Anterior cingulate cortex (tissue), 58 donors: Measurements from ENCODE around the gene KLK2.
"Not testable (repeated sequence)": the region's sequence is repeated elsewhere in the genome, so short reads cannot be mapped to it uniquely, and the experiment has no call there.

ENCODE experiments used
- DNase-seq, 58 donors: peaks; one replicate each; lab custom pipeline; 2025; lab: John Stamatoyannopoulos, UW

The KLK2 gene

DNA sequence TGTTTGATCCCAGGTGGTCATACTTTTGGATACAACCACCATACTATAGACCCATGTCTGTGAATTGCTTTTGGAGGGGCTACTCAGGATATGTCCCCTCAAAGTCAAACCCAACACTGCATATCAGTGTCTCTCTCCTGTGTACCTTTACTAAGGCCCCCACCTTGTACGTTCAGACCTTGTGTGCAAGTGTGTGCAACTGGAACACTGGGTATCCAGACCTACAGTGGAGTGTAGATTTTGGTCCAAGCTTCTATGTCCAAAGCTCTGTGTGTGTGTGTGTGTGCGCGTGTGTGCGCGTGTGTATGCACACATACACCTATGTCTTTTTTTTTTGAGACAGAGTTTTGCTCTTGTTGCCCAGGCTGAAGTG, 18.0 kb downstream of the KLK2 start:
- DNase-seq, result no peak

DNA sequence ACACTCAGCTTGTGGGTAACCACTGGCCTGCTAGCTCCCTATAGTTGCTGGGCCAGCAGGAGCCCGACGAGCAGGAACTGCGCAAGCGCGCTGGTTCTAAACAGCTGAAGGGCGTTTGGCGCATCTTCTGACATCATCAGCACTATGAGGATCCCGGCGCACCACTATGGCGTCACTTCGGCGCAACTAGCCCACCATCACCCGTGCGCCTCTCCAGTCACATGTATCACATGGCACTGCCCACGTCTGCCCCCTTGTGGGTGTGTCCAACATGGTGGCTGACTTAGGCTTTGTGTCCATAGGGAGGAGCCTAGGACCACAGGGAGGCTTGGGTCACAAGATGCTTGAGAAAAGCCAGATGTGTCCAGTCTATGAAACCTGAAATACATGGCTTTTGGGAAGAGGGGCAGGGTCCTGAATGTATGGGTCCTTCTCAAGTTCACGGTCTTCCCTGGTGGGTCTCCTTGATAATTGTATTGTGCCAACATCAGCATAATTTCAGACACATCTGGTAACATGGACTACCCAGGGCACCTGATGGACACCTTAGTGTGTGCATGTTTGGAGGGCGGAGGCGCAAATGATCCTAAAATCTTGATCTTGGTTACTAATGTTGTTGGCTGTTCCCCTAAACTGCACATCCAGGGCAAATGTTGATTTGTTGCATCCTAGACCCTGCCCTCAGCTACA, 20.0 kb downstream of the KLK2 start:
- DNase-seq, result no peak

DNA sequence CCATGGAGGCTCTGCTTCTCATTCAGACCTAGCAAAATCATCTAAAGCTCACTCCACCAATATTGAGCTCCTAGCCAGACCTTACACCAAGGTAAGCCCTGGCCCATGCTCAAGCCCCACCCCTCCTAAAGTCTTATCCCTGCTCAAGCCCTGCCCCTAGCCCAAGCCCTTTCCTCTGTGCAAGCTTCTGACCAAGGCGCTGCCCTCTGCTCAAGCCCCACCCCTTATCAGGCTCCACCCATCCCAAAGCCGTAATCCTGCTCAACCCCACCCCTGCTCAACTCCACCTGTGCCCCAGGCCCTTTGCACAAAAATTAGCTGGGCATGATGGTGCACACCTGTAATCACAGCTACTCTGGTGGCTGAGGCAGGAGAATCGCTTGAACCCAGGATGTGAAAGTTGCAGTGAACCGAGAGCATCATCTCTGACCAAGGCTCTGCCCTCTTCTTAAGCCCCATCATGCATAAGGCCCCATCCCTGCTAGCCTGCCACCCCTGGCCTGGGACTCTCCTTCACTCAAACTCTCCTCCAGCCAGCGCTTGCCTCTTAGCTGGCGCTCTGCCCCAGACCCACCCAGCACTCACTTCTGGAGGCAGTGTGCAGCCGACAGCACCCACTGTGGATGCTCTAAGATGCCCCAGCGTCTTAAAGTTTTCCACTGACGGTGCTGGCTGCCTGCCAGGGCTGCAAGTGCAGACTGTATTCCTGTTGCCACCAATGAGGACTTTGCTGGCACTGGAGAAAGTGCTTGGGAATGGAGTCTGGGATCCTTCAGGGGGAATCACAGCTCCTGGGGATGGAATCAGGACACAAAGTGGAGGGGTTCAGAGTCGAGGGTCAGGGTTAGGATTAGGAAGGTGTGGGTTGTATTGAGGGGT, 21.5 kb downstream of the KLK2 start:
- no peak for DNase-seq

DNA sequence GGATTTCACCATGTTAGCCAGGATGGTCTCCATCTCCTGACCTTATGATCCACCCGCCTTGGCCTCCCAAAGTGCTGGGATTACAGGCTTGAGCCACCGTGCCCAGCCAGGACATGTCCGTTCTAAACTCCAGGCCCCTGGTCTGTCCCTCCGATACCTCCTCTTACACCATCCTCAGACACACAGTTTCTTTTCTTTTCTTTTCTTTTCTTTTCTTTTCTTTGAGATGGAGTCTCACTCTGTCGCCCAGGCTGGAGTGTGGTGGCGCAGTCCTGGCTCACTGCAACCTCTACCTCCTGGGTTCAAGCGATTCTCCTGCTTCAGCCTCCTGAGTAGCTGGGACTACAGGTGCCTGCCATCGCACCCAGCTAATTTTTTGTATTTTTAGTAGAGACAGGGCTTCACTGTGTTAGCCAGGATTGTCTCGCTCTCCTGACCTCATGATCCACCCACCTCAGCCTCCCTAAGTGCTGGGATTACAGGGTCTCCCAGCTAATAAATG, 22.9 kb downstream of the KLK2 start:
- DNase-seq, result not testable (repeated sequence)

DNA sequence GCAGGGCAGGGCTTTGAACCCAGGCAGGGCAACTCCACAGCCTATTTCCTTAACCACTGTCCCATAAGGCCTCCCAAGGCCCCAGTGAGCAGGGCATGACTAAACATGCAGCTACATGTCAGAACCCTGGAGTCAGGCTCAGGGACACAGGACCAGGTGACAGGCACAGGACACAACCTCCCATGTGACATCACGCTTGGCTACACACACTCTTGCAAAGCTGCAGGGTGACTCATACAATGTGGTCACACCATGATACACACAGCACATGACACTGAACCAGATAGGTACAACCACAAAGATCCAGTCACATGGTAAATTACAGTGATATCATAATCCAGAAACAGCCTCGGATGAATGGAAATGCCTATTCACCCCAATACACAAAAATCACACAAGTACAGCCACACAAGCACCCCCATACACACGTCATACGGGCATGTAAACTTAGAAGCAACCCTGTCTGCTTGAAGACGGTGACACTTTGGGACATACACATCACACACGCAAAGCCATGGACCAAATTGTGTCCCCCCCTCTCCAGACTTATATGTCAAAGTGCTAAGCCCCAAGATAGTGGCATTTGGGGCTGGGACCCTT, 23.5 kb downstream of the KLK2 start:
- no peak for DNase-seq

DNA sequence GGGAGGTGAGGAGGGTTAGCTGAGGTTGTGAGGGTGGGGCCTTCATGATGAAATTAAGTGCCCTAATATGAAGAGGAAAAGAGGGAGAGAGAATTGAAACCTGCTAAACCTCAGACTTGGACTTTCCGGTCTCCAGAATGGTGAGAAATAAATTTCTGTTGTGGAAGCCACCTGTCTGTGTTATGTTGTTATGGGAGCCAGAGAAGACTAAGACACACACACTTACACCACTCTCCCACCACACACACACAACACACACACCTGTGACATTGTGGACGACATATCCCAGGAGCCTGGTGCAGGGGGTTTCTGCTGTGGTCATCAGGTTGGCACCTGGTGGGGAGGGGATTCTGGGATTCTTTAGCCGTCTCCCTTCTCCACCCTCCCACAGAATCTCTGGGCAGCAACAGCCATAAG, 24.0 kb downstream of the KLK2 start:
- no peak for DNase-seq

DNA sequence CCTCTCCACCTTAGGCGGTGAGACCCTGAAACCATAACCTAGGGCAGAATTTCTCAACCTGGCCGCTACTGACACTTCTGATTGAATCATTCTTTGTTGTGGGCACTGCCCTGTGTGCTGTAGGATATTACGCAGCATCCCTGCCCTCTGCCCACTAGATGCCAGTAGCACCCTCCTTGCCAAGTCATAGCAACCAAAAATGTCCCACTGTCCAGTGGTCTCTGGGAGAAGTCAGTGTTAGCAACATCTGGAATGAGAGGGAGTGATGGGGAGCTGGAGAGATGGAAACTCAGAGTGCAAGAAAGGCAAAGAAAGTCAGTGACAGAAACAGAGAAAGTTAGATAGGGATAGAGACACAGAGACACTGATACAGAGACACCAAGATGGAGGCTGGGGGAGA, 24.4 kb downstream of the KLK2 start:
- no peak for DNase-seq

DNA sequence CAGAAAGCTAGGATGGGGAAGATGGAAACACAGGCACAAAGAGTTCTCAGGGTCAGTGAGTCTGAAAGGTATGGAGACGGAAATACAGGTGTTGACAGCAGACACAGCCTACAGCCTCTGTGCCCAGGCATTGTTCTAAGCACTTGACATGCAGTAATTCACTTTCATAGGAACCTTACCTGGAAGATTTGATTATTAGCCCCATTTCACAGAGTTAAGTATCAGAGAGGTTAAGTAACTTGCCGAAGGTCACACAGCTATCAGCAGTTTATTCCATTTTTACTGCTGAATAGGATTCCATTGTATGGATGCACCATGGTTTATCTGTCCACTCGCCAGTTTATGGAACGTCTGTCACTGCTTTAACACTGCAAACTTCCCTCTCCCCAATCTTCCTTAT, 24.8 kb downstream of the KLK2 start:
- DNase-seq, result no peak

DNA sequence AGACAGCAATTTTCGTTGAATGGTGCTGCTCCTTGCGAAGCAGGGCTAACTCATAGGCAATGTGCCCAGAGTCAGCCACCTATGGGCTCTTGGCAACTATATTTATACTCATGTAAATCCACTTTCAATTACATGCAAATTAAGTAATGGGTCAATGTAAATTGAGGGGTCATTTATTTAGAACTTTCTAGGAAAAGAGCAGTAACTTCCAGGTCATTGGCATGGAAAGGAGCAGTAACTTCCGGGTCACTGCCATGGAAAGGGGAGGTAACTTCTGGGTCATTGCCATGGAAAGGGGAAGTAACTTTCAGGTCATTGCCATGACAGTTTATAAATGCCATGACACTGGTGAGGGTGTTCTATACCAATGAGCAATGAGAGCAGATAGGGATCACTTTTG, 26.3 kb downstream of the KLK2 start:
- DNase-seq, result no peak

DNA sequence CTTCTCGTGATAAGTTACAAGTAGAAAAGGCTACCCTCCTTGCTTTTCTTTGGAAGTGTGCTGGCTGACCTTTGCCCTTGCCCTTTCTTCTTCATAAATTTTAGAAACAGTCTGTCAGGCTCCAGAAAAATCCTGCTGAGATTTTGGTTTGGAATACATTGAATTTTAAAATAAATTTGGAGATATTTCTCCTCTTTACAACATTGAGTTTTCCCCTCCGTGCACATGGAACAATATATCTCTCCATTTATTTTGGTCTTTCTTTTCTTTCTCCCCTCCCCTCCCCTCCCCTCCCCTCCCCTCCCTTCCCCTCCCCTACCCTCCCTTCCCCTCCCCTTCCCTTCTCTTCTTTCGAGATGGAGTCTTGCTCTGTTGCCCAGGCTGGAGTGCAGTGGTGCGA, 29.4 kb downstream of the KLK2 start:
- no peak for DNase-seq

DNA sequence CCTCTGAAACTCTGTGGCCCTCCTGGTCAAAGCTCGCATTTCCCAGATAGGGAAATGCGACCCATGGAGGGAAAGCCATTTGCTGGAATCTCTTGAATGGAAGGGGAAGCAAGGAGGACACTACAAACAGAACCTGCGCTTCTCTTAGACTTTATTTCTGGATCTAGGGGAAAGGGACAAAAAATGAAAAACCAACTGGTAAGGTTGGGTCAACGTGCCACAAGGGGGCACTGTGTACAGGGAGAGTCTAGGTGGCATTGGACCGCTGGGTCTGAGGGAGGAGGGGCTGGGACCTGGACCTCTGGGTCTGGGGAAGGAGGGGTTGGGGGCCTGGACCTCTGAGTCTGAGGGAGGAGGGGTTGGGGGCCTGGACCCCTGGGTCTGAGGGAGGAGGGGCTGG, 33.0 kb downstream of the KLK2 start:
- peak in 2 of 58 donors; percentile 3 to 25 for DNase-seq

DNA sequence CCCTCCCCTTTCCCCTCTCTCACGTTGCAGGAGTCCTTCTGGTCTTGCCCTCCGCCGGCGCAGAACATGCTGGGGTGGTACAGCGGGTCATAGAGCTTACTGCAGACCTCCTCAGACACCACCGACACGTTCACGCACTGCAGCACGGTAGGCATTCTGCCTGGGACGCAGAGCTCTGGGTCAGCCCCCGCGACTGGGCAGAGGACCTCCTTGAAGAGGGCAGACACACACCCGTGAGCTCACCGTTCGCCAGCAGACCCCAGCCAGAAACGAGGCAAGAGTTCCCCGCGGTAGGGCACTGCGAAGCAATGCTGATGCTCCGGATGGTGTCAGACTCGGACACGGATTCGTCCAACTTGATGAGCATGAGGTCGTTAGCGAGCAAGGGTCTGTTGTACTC, 35.1 kb downstream of the KLK2 start:
- DNase-seq, result no peak

DNA sequence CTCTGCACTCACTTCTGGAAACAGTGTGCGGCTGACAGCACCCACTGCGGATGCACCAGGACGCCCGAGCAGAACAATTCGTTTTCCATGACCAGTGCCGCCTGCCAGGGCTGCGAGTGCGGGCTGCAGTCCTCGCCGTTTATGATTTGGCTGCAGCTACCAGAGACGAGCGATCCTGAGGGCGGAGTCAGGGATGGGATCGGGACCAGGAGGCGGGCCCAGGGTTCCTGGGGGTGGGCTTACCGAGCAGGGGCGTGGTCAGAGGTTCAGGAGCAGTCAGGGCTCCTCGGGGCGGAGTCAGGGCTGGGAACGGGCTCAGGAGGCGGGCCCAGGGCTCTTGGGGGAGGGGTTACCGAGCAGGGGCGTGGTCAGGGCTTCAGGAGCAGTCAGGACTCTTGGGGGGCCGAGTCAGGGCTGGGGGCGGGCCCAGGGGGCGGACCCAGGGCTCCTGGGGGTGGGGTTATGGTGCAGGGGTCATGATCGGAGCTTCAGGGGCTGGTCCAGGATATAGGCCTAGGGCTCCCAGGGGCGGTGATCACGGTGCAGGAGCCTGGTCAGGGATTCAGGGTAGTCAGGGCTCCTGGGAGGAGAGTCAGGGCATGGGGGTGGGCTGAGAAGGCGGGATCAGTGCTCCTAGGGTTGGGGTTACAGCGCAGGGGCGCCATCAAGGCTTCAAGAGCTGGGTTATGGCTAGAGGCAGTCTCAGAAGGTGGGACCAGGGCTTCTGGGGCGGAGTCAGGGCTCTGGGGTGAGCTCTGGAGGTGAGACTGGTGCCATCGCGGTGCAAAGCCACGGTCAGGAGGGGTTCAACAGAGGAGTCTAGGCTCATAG, 36.2 kb downstream of the KLK2 start:
- DNase-seq, result peak in 7 of 58 donors; percentile 2 to 22 (median 9)

DNA sequence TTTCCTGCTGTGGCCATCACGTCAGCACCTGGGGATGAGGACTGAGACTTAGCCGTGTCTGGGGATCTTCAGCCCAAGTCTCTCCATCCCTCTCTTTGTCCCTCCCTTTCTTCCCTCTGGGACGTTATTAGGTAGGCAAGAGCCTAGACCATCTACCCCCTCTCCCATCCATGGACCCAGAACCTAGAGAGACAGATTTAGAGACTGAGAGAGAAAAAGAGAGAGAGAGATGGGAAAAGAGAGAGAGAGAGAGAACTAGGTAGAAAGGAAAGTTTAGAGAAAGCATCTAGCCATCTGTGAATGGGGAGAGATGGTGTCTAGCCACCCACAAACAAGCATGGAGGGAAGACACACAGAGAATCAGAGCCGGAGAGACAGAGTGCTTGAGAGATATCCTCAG, 37.5 kb downstream of the KLK2 start:
- DNase-seq, result no peak

DNA sequence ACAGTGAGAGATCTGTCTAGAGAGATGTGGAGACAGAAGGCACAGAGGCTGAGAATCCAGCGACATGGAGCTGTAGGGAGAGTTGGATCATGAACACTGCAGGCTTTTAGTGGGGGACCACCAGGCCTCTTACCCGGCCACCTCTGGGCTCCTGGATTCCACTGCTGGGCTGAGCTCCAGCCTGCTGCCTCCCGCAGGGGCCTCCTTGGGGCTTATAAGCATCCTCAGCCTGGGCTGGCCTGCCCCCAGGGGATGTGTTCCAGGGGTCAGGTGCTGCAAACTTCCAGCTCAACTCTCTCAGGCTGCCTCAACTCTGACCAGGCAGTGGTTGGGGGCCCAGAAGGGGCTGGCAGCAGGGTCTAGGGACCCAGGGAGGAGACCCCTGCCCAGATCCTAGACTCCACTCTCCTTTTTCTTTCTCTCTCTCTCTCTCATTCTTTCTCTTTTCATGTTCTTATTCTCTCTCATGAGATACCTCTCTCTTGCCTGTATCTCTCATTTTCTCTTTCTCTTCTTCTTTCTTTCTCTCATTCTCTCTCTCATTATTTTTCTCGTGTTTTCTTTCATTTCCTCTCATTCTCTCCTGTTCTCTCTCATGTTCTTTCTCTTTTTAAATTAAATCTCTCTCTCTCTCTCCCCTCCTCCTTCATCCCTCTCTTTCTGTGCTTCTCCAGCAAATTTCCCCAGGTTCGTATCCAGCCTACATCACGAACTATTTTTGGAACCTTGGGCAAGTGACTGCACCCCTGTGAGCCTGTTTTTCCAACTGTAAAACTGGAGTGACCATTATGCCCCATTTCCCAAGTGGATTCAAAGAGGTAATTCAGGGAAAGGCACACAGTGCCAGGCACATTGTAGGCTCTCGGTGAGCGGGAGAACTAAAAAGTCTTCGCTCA, 38.2 kb downstream of the KLK2 start, which contains the start of gene KLK4:
KLK4 (minus strand) TSS at position 190 of the 896 bp plus-strand sequence. CDS start 657 bp downstream, outside the sequence.
- DNase-seq, result no peak

DNA sequence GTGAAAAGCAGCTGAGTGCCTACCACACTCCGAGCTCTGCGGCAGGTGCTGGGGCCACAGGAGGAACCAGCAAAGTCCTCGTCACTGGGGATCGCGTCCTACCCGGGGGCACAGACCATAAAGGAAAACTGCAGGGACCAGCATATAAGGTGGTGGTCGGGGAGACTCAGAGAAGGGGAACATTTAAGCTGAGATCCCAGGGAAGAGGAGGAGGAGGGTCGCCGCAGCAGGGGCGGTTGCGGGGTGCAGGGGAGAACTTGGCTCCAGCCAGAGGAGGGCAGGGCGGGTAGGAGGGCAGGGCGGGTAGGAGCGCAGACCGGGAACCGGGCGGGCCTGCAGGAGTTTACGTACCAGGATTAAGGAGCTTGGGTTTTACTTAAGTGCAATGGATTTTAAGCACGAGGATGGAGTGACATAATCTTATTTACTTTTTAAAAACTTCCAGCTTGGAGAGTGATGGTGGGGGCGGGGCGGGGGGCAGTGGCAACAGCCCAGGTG, 38.9 kb downstream of the KLK2 start:
- DNase-seq, result no peak

DNA sequence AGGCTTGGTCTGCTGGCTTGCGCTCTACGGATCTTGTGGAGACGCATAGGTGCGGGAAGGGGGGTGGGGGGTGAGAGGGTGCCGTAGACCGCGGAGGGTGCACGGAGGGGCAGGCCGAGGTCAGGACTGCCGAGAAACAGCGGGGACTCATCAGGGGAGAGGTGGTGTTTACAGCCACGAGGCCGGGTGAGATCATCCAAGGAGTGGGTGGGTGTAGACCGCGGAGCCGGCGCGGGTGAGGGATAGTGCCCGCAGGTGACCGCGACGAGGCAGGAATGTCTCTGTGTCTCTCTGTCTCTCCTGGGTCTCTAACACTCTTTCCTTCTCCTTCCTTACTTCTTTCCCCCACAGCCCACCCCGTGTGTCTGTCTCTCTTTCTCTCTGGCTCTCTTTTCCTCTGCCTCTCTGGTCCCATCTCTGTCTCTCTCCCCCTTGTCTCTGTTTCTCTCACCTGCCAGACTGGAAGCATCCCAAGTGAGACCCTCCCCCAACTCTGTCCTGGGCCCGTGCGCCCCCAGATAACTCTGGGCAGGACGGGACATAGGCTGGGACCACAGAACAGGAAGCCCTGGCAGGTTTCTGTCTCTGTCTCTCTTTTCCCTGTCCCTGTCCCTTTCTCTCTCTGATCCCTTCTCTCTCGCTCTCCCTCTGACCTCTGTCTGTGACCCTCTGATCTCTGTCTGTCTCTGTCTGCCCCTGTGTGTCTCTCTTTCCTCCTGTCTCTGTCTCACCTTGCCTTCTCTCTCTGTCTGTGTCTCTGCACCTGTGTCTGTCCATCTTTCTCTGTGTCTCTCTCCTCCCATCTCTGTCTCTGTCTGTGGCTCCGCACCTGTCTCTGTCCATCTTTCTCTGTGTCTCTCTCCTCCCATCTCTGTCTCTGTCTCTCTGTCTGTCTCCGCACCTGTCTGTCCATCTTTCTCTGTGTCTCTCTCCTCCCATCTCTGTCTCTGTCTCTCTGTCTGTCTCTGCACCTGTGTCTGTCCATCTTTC, 39.8 kb downstream of the KLK2 start:
- DNase-seq, result no peak

DNA sequence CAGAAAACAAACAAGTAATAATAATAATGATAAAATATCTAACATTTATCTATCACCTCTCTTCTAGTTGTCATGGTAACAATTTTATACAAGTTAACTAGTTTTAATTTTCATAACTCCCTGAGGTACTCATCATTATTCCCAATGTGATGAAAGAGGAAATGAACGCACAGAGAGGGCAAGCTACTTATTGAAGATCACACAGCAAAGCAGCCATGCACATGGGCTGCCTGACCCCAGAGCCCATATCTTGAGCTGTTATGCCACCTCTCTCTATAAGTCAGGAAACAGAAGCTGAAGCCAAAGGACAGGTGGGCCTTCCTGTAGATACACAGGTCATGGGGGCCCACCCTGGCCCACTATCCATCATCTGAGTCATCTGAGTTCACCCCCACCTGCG, 42.8 kb downstream of the KLK2 start:
- no peak for DNase-seq
